H1 (cell line): Measurements from ENCODE around the gene FAM163A. TPM values are rescaled to one million over a fixed set of nuclear protein-coding genes. Genes with fewer than 3 reads are reported as not detected.

Experiments used
- CTCF ChIA-PET: fragments of 300-600 bp; sonication (Branson Sonifier 250); formaldehyde crosslinking; loops from one replicate; lab custom pipeline; 2021; ENCODE audit not compliant: partially characterized antibody; lab: Charles Lee
- POLR2A ChIA-PET: fragments of 300-600 bp; sonication (Branson Sonifier 250); formaldehyde crosslinking; loops from one replicate; lab custom pipeline; 2021; ENCODE audit warnings: inconsistent platforms; ENCODE audit not compliant: partially characterized antibody; lab: Charles Lee
- DNase-seq, 2 experiments: peaks; one replicate each; pipeline versions ENCODE4 v3.0.0 to v3.0.0-alpha.2; 2010 to 2022; ENCODE audit warnings: low spot score in 2 of 2, low read depth in 1 of 2, mixed read lengths in 1 of 2
- FAIRE-seq: peaks from 2 replicates; lab custom pipeline; 2011; peaks lifted over from hg19 to GRCh38; lab: Jason Lieb, UNC
- H2AFZ ChIP-seq: 2 replicates; pipeline ENCODE4 v1.8.1; 2012; ENCODE audit warnings: low read length, inconsistent platforms
- H2AK5ac ChIP-seq: 2 replicates; pipeline ENCODE4 v1.6.1; 2013; ENCODE audit warnings: low read depth, low read length
- H2BK120ac ChIP-seq: replicated peaks from 2 replicates; pipeline ENCODE3; 2013; ENCODE audit warnings: low read depth, low read length, inconsistent platforms
- H2BK12ac ChIP-seq: 2 replicates; pipeline ENCODE4 v1.6.1; 2013; ENCODE audit warnings: low read depth, low read length
- H2BK15ac ChIP-seq: 2 replicates; pipeline ENCODE4 v1.6.1; 2013; ENCODE audit warnings: low read length
- H2BK20ac ChIP-seq: 2 replicates; pipeline ENCODE4 v1.6.1; 2013; ENCODE audit warnings: low read length
- H2BK5ac ChIP-seq: 2 replicates; pipeline ENCODE4 v1.6.1; 2013; ENCODE audit warnings: low read depth, low read length
- H3K14ac ChIP-seq: 2 replicates; pipeline ENCODE4 v1.6.1; 2013; ENCODE audit warnings: inconsistent platforms; ENCODE audit not compliant: insufficient read length
- H3K18ac ChIP-seq: 2 replicates; pipeline ENCODE4 v1.6.1; 2013; ENCODE audit warnings: low read length; ENCODE audit errors: extremely low read depth
- H3K23ac ChIP-seq: 2 replicates; pipeline ENCODE4 v1.6.1; 2013; ENCODE audit warnings: inconsistent platforms; ENCODE audit not compliant: insufficient read length
- H3K23me2 ChIP-seq: 2 replicates; pipeline ENCODE4 v1.6.1; 2013; ENCODE audit warnings: low read depth, low read length
- H3K27ac ChIP-seq: 2 replicates; pipeline ENCODE4 v1.6.1; 2011; ENCODE audit warnings: low read depth, low read length, inconsistent platforms
- H3K27me3 ChIP-seq, 4 experiments: replicated peaks in 1 of 4; 1 replicate in 1 of 4; 2 replicates in 3 of 4; pipeline versions ENCODE4 v1.6.1 to v1.8.1; 2011 to 2013; ENCODE audit warnings: low read length in 3 of 4, mild to moderate bottlenecking in 3 of 4, inconsistent platforms in 2 of 4, mixed read lengths in 2 of 4, moderate library complexity in 1 of 4; ENCODE audit not compliant: control insufficient read depth in 3 of 4, insufficient read depth in 3 of 4; ENCODE audit errors: extremely low read depth in 1 of 4
- H3K36me3 ChIP-seq, 4 experiments: 2 replicates each; pipeline versions ENCODE4 v1.6.1 to v1.8.1; 2011 to 2013; ENCODE audit warnings: mild to moderate bottlenecking in 4 of 4, low read length in 3 of 4, moderate library complexity in 2 of 4, control low read depth in 1 of 4, inconsistent platforms in 1 of 4; ENCODE audit not compliant: insufficient read depth in 4 of 4, control insufficient read depth in 2 of 4
- H3K4ac ChIP-seq: replicated peaks from 2 replicates; pipeline ENCODE3; 2013; ENCODE audit warnings: low read length, low read depth, mixed read lengths, inconsistent platforms; ENCODE audit not compliant: insufficient read length
- H3K4me1 ChIP-seq, 4 experiments: replicated peaks in 1 of 4; 1 replicate in 1 of 4; 2 replicates in 3 of 4; pipeline versions ENCODE4 v1.6.1 to v1.8.1; 2011 to 2013; ENCODE audit warnings: low read length in 3 of 4, inconsistent platforms in 2 of 4, mixed read lengths in 1 of 4; ENCODE audit not compliant: insufficient read depth in 4 of 4, control insufficient read depth in 3 of 4
- H3K4me2 ChIP-seq, 2 experiments: 2 replicates each; pipeline versions ENCODE4 v1.6.1 to v1.8.1; 2011 to 2013; ENCODE audit warnings: low read depth in 2 of 2, low read length in 2 of 2, control low read depth in 1 of 2, inconsistent platforms in 1 of 2, mild to moderate bottlenecking in 1 of 2; ENCODE audit not compliant: insufficient read depth in 1 of 2
- H3K4me3 ChIP-seq, 4 experiments: fragments of 200-600, 300-600 bp in 1 of 4; sonication (generic), shearing (Covaris generic), sonication (Bioruptor Twin) in 1 of 4; 2 replicates each; pipeline versions ENCODE4 v1.5.1 to v1.8.1; 2011 to 2016; ENCODE audit warnings: low read length in 4 of 4, low read depth in 3 of 4, control low read depth in 2 of 4, inconsistent platforms in 2 of 4, mild to moderate bottlenecking in 2 of 4, mixed read lengths in 1 of 4, moderate library complexity in 1 of 4; ENCODE audit not compliant: insufficient read depth in 2 of 4; ENCODE audit errors: extremely low read depth in 1 of 4
- H3K56ac ChIP-seq: replicated peaks from 2 replicates; pipeline ENCODE3; 2013; ENCODE audit warnings: low read depth, mild to moderate bottlenecking, mixed read lengths, low read length, inconsistent platforms; ENCODE audit not compliant: insufficient read length
- H3K79me1 ChIP-seq: 2 replicates; pipeline ENCODE4 v1.6.1; 2013; ENCODE audit warnings: low read depth, low read length, control low read depth
- H3K79me2 ChIP-seq, 2 experiments: 2 replicates each; pipeline versions ENCODE4 v1.6.1 to v1.8.1; 2012 to 2013; ENCODE audit warnings: low read length in 2 of 2, mild to moderate bottlenecking in 2 of 2, inconsistent platforms in 1 of 2; ENCODE audit not compliant: insufficient read depth in 2 of 2, control insufficient read depth in 1 of 2
- H3K9ac ChIP-seq, 4 experiments: replicated peaks in 1 of 4; 1 replicate in 1 of 4; 2 replicates in 3 of 4; pipeline versions ENCODE4 v1.6.1 to v1.8.1; 2011 to 2013; ENCODE audit warnings: low read depth in 3 of 4, low read length in 3 of 4, control low read depth in 2 of 4, mild to moderate bottlenecking in 2 of 4, moderate library complexity in 2 of 4, inconsistent platforms in 1 of 4; ENCODE audit errors: extremely low read depth in 1 of 4
- H3K9me3 ChIP-seq, 2 experiments: 2 replicates each; pipeline versions ENCODE4 v1.6.1 to v1.8.1; 2012 to 2013; ENCODE audit warnings: mild to moderate bottlenecking in 2 of 2, moderate library complexity in 2 of 2, control low read depth in 1 of 2, inconsistent platforms in 1 of 2, low read depth in 1 of 2, low read length in 1 of 2, mixed read lengths in 1 of 2; ENCODE audit not compliant: insufficient read depth in 2 of 2
- H4K20me1 ChIP-seq, 2 experiments: replicated peaks in 1 of 2; 2 replicates each; pipeline versions ENCODE3 to v1.8.1; 2011 to 2013; ENCODE audit warnings: inconsistent platforms in 2 of 2, low read length in 2 of 2, mild to moderate bottlenecking in 1 of 2; ENCODE audit not compliant: insufficient read depth in 2 of 2, control insufficient read depth in 1 of 2
- H4K5ac ChIP-seq: 2 replicates; pipeline ENCODE4 v1.6.1; 2013; ENCODE audit warnings: low read length, low read depth, mixed read lengths, inconsistent platforms; ENCODE audit not compliant: insufficient read length
- H4K8ac ChIP-seq: 2 replicates; pipeline ENCODE4 v1.8.0; 2013; ENCODE audit warnings: mild to moderate bottlenecking, moderate library complexity, low read length, inconsistent platforms; ENCODE audit not compliant: insufficient read depth; ENCODE audit errors: extremely low read depth
- H4K91ac ChIP-seq: replicated peaks from 2 replicates; pipeline ENCODE3; 2013; ENCODE audit warnings: low read length, mixed read lengths, inconsistent platforms; ENCODE audit not compliant: insufficient read length
- ASH2L ChIP-seq: fragments of 200-600, 300-600 bp; sonication (generic); IDR thresholded peaks from one replicate; pipeline ENCODE4 v1.7.1; 2017; ENCODE audit warnings: low read length
- ATF2 ChIP-seq: IDR thresholded peaks from 2 replicates; pipeline ENCODE4 v1.6.1; 2012; ENCODE audit warnings: low read length, inconsistent platforms
- BRCA1 ChIP-seq: IDR thresholded peaks from 2 replicates; pipeline ENCODE4 v1.6.1; 2012; ENCODE audit warnings: low read depth, low read length, improper control_type of control experiment
- CHD2 ChIP-seq: IDR thresholded peaks from 2 replicates; pipeline ENCODE4 v1.6.1; 2012; ENCODE audit warnings: low read length, improper control_type of control experiment
- CREB1 ChIP-seq: IDR thresholded peaks from 2 replicates; pipeline ENCODE4 v1.6.1; 2012; ENCODE audit warnings: inconsistent platforms
- HDAC6 ChIP-seq: IDR thresholded peaks from one replicate; pipeline ENCODE4 v1.7.1; 2012; ENCODE audit warnings: low read depth, mild to moderate bottlenecking, inconsistent platforms, low read length, moderate library complexity
- JUND ChIP-seq: IDR thresholded peaks from 2 replicates; pipeline ENCODE4 v1.6.1; 2011; ENCODE audit warnings: mild to moderate bottlenecking, improper control_type of control experiment, low read length
- MAFK ChIP-seq: IDR thresholded peaks from 2 replicates; pipeline ENCODE4 v1.6.1; 2012; ENCODE audit warnings: low read depth, mild to moderate bottlenecking, improper control_type of control experiment, low read length
- NANOG ChIP-seq: IDR thresholded peaks from 2 replicates; pipeline ENCODE4 v1.6.1; 2011; ENCODE audit warnings: low read length, low read depth, mild to moderate bottlenecking, inconsistent platforms; ENCODE audit not compliant: insufficient read depth, poor library complexity, severe bottlenecking
- NRF1 ChIP-seq: IDR thresholded peaks from 2 replicates; pipeline ENCODE4 v1.6.1; 2011; ENCODE audit warnings: mild to moderate bottlenecking, low read depth, low read length, improper control_type of control experiment
- POLR2AphosphoS5 ChIP-seq: IDR thresholded peaks from 2 replicates; pipeline ENCODE4 v1.6.1; 2011; ENCODE audit warnings: low read depth, low read length
- RAD21 ChIP-seq, 2 experiments: IDR thresholded peaks in 1 of 2; conservative IDR thresholded peaks in 1 of 2; 2 replicates each; pipeline ENCODE4 v1.6.1; 2011; ENCODE audit warnings: low read depth in 2 of 2, low read length in 2 of 2, improper control_type of control experiment in 1 of 2, inconsistent platforms in 1 of 2, mild to moderate bottlenecking in 1 of 2, moderate library complexity in 1 of 2
- SP2 ChIP-seq: IDR thresholded peaks from 2 replicates; pipeline ENCODE4 v1.6.1; 2012; ENCODE audit warnings: mild to moderate bottlenecking, low read length, inconsistent platforms
- TAF1 ChIP-seq: IDR thresholded peaks from 2 replicates; pipeline ENCODE4 v1.6.1; 2011; ENCODE audit warnings: mild to moderate bottlenecking, low read depth, low read length
- WGBS, 2 experiments: shearing (Covaris generic) in 1 of 2; methylation state at CpG; one replicate each; pipeline versions ENCODE4 v1.1.6 to v1.1.7; 2013 to 2015; ENCODE audit warnings: low lambda C conversion rate in 2 of 2, mixed read lengths in 2 of 2, inconsistent platforms in 1 of 2, low coverage in 1 of 2, missing lambda C conversion rate in 1 of 2; ENCODE audit not compliant: insufficient replicate concordance in 2 of 2, insufficient coverage in 1 of 2, insufficient read length in 1 of 2; ENCODE audit errors: extremely low coverage in 1 of 2, missing lambda C conversion rate in 1 of 2; 5-methylcytosine and 5-hydroxymethylcytosine counted together
- polyA plus RNA-seq, 7 experiments: library from polyadenylated mRNA; depleted of rRNA in 3 of 7; stranded (reverse) in 5 of 7; unstranded in 2 of 7; fragments of >200 nt in 5 of 7; fragments of 200-250 nt in 2 of 7; gene quantifications; 1 replicate in 5 of 7; 2 replicates in 1 of 7; 4 replicates in 1 of 7; pipeline versions ENCODE4 v1.2.1 to v1.2.3, GENCODE V29; 2011 to 2013; ENCODE audit warnings: missing spikeins in 2 of 7, mixed read lengths in 2 of 7
- total RNA-seq: library from RNA; stranded (reverse); fragmentation: NEBNext Ultra II Directional; extraction: Animal tissue kit (Norgen Biotek cat#: 25700); gene quantifications from 2 replicates; pipeline ENCODE4 v1.2.1, GENCODE V29; 2021

FAM163A gene
- total and polyA plus RNA-seq, 2 of the 8 experiments (the other 6 are each of a cell fraction or from before 2014, with no cell fraction given), result 0.13 to 0.18 TPM

GRCh38 chr1:179785031-179785431 lies 41.9 kb downstream of the FAM163A start:
- Histone ChIP-seq H4K20me1 (no peaks in the 10 kb centered on the region), H3K27ac (no peak overlapping the region), H3K4me1 (peaks cover 5 to 15% (median 7%) of the 10 kb centered on the region in 4 experiments; a peak in 4 of 7 replicates), H3K4ac (no peak overlapping the region), H2AFZ (no peak overlapping the region), H3K56ac (no peak overlapping the region), H4K8ac (no peak overlapping the region), H2BK5ac (no peak overlapping the region), H3K18ac (no peak overlapping the region), H3K9ac (no peak overlapping the region), H3K79me1 (no peaks in the 10 kb centered on the region), H2AK5ac (no peak overlapping the region), H3K79me2 (no peaks in the 10 kb centered on the region), H3K14ac (no peak overlapping the region), H3K23me2 (no peaks in the 10 kb centered on the region), H2BK120ac (no peak overlapping the region), H4K91ac (no peak overlapping the region), H3K9me3 (no peaks in the 10 kb centered on the region), H3K4me3 (no peak overlapping the region), H3K23ac (no peak overlapping the region), H2BK12ac (no peak overlapping the region), H2BK15ac (no peak overlapping the region), H3K4me2 (no peak overlapping the region), H4K5ac (no peak overlapping the region), H3K27me3 (no peaks in the 10 kb centered on the region), H2BK20ac (no peak overlapping the region), H3K36me3 (no peaks in the 10 kb centered on the region)
- ChIA-PET POLR2A (no interaction called here), CTCF (interaction anchor here (0.9 to 4.4 kb wide), 4 partner anchors 12 to 28 kb away, joined by 3 to 32 read pairs (median 8); no protein-coding TSS in a partner anchor)
- no peak for DNase-seq
- no peak for FAIRE-seq
- WGBS, 2 experiments, result 86% methylated on average over 4 of the region's 4 CpGs; no CpG with 5 or more reads in 1 of the 2 experiments
- TF ChIP-seq CREB1, result no peak
- no peak for TF ChIP-seq NANOG
- TF ChIP-seq ASH2L, result no peak
- no peak for TF ChIP-seq MAFK
- TF ChIP-seq CHD2, result no peak
- TF ChIP-seq ATF2, result no peak
- TF ChIP-seq RAD21 (IDR thresholded peaks at IDR 0.05 in 1 of 2, conservative IDR thresholded peaks at IDR 0.05 in 1 of 2; ENCODE audit: low read depth in 2 of 2, low read length in 2 of 2), result no peak
- TF ChIP-seq POLR2AphosphoS5, result no peak
- TF ChIP-seq JUND, result no peak
- no peak for TF ChIP-seq HDAC6
- TF ChIP-seq SP2, result no peak
- TF ChIP-seq TAF1, result no peak
- no peak for TF ChIP-seq NRF1
- TF ChIP-seq BRCA1, result no peak
